GM21576 (cell line): Measurements from ENCODE around the gene TMEM170B.

Source experiments
- ATAC-seq: cut with Tn5 transposase; IDR thresholded peaks from one replicate; pipeline ENCODE4 v1.9.1; 2021; ENCODE audit warnings: mild to moderate bottlenecking, moderate library complexity; ENCODE audit not compliant: unreplicated experiment

TMEM170B gene

GRCh38 chr6:11613858-11614257, 76.3 kb downstream of the TMEM170B start:
- ATAC-seq: no peak

DNA sequence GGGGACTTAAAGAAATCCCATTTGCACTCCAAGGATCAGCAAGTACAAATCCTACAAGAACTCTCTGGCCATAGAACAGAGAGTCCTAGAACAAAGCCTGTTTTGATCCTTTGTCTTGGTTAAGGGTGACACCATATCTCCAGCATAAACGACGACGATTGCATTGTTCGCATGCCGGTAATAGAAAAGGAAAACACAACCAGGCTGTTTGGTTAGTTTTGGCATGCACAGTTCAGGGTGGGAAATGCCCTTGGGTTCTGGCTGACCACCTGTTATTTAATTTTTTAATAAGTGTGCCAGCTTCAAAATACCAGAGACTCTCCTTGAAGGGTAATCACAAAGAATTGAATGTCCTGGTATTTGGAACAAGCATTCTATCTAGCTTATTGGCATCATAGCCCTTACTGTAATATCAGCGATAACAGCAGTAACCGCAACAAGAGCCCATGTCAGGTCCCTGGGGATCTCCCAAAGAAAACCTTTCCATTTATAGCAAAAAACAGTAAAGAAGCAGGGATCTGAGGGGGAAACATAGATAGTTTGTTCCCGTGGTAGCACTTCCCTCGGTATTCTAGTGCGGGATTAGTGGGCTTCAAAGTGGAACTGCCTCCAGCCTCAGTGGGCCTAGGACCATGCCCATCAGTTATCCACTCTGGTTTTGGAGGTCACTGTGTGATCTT, 77.1 kb downstream of the TMEM170B start:
- no peak for ATAC-seq

DNA sequence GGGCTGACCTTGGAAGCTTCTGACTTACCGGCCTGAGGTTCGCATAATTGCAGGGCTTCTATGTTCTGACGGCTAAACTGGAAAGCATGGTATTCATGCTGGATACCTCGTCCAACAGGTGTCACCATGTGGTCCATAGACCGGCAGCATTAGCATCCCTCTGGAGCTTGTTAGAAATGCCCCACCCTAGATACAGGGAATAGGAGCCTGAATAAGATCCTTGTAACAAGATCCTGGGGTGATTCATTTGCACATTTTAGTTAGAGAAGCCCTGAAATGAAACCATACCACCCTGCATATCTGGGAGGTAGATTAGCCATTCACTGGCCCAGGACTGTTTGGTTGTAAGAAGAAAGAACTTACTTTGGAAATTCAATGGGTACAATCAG, 77.7 kb downstream of the TMEM170B start:
- no peak for ATAC-seq

GRCh38 chr6:11616200-11616611, 78.7 kb downstream of the TMEM170B start:
- ATAC-seq: no peak

- no peak for ATAC-seq
These were observed 81.0 kb downstream of the TMEM170B start for GRCh38 chr6:11618533-11618932.

DNA sequence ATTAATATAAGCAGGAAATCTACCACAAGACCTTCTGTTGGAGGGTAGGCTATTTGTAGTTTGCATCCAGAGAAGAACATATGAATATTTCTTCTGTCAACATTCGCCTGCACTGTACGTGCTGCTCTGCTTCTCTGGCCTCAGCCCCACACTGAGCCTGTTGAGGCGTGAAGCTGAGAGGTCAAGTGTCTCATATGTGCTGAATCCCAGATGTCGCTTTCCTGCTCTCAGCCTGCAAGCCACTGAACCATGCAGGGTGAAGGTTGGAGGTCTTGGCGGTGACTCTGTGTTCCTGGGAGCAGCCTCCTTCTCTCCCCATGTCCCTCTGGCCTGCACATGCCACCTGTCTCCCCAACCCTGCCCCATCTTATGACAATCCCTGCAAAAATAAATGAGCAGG, 83.6 kb downstream of the TMEM170B start:
- ATAC-seq: no peak

DNA sequence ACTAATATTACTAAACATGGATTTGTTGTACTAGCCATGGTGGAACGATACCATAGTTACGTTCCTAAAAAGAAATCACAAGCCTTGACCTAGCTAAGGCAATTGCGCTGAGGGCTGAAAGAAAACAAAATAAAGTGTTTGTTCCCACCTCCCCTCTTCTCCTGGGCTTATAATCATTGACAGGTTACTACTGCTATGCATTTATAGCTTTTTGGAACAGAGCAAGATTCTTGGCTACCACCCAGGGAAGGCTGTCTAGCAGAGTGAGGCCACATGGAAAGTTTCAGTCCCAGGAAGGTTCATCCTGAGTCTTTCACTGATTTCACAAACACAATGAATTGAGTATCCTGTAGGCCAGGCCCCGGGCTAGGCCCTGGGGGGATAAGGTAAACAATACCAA, 84.6 kb downstream of the TMEM170B start:
- ATAC-seq: no peak

DNA sequence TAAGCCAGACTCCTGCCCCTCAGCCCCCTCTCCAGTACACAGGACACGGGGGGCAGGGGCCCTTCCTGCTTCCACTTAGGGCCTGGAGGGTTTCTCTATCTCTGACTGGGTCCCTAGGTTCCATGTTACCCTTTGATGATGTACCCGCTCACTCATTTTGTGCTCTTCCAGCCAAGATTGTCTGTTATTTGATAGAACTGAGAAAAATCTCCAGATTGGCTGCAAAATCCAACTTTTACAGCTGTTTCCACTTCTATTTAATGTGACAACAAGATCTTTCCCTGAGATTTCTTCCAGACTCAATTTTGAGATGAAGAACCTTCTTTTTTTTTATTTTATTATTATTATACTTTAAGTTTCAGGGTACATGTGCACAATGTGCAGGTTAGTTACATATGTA, 85.7 kb downstream of the TMEM170B start:
- ATAC-seq: no peak

DNA sequence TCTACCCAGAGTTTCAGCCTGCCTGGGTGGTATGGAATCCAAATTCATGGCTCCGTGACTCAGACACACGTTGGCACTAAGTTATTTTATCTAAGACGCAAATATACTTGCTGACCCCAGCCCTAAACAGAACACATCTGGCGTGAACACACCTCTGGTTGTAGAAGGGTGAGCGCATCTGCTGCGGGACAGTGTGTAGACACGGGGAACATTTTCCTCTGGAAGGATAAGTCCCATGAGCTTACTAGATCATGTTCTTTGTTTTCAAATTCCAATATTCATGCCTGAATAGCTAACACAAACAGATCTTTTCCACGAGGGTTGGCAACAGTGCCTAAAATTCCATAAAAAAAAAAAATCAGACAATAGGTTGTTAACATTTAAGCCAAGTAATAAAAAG, 87.8 kb downstream of the TMEM170B start:
- no peak for ATAC-seq

- ATAC-seq: no peak
These were observed 88.8 kb downstream of the TMEM170B start for GRCh38 chr6:11626356-11626755.

DNA sequence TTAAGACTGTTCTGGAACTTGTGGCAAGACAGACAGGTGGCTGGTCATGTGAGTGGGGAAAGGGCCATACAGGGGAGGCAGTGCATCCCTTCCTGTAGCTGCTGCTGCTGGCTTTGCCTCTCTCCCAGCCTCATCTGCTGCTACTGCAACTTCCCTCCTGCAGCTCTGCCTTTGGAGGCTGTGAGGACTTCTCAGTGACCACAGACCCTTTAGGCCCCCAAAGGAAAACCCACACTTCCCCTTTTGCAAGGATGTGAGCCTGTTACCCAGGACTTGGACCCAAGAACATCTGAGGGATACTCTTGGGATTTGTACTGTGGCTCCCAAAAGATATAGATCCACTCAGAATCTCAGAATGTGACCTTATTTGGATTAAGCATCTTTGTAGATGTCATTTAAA, 91.0 kb downstream of the TMEM170B start:
- ATAC-seq: no peak

- ATAC-seq: no peak
These were observed 93.5 kb downstream of the TMEM170B start for GRCh38 chr6:11631008-11631407.

GRCh38 chr6:11631539-11631938, 94.0 kb downstream of the TMEM170B start:
- no peak for ATAC-seq

GRCh38 chr6:11632231-11632630, 94.7 kb downstream of the TMEM170B start:
- no peak for ATAC-seq

- no peak for ATAC-seq
These were observed 95.4 kb downstream of the TMEM170B start for GRCh38 chr6:11632795-11633511.
